GOT3 (cell line): ENCODE measurements around the gene TMEM63A.

Experiments used
- DNase-seq: peaks from one replicate; lab custom pipeline; 2025; ENCODE audit warnings: mixed read lengths; lab: John Stamatoyannopoulos, UW

TMEM63A gene

GRCh38 chr1:225866981-225867380 lies 15.2 kb downstream of the TMEM63A start:
- no peak for DNase-seq

- no peak for DNase-seq
Observed at GRCh38 chr1:225866061-225866837, 15.9 kb downstream of the TMEM63A start.

- no peak for DNase-seq
Observed at GRCh38 chr1:225865514-225865913, 16.7 kb downstream of the TMEM63A start.

GRCh38 chr1:225863167-225863566 lies 19.0 kb downstream of the TMEM63A start:
- no peak for DNase-seq

- DNase-seq, result no peak
Observed at GRCh38 chr1:225862581-225862950, 19.6 kb downstream of the TMEM63A start.

- no peak for DNase-seq
Observed at GRCh38 chr1:225861834-225862580, 20.2 kb downstream of the TMEM63A start.

GRCh38 chr1:225860876-225861441 lies 21.2 kb downstream of the TMEM63A start:
- DNase-seq, result no peak

- DNase-seq, result no peak
Observed at GRCh38 chr1:225860107-225860506, 22.1 kb downstream of the TMEM63A start.

- DNase-seq, result no peak
Observed at GRCh38 chr1:225859151-225859550, 23.0 kb downstream of the TMEM63A start.

GRCh38 chr1:225857256-225857655 lies 24.9 kb downstream of the TMEM63A start:
- DNase-seq, result no peak

GRCh38 chr1:225855503-225856300 lies 26.5 kb downstream of the TMEM63A start:
- no peak for DNase-seq

GRCh38 chr1:225853441-225853840 lies 28.7 kb downstream of the TMEM63A start:
- no peak for DNase-seq

- no peak for DNase-seq
Observed at GRCh38 chr1:225852413-225853124, 29.6 kb downstream of the TMEM63A start.

GRCh38 chr1:225851805-225852204 lies 30.4 kb downstream of the TMEM63A start:
- no peak for DNase-seq

GRCh38 chr1:225850370-225850769 lies 31.8 kb downstream of the TMEM63A start:
- DNase-seq, result no peak

- no peak for DNase-seq
Observed at GRCh38 chr1:225849925-225850324, 32.3 kb downstream of the TMEM63A start.

- no peak for DNase-seq
Observed at GRCh38 chr1:225848030-225848955, 33.9 kb downstream of the TMEM63A start.

GRCh38 chr1:225847610-225848009 lies 34.6 kb downstream of the TMEM63A start:
- no peak for DNase-seq

GRCh38 chr1:225846331-225847310 lies 35.6 kb downstream of the TMEM63A start:
- no peak for DNase-seq
